ENCODE measurements around the gene TRAF3.

The TRAF3 gene

DNA sequence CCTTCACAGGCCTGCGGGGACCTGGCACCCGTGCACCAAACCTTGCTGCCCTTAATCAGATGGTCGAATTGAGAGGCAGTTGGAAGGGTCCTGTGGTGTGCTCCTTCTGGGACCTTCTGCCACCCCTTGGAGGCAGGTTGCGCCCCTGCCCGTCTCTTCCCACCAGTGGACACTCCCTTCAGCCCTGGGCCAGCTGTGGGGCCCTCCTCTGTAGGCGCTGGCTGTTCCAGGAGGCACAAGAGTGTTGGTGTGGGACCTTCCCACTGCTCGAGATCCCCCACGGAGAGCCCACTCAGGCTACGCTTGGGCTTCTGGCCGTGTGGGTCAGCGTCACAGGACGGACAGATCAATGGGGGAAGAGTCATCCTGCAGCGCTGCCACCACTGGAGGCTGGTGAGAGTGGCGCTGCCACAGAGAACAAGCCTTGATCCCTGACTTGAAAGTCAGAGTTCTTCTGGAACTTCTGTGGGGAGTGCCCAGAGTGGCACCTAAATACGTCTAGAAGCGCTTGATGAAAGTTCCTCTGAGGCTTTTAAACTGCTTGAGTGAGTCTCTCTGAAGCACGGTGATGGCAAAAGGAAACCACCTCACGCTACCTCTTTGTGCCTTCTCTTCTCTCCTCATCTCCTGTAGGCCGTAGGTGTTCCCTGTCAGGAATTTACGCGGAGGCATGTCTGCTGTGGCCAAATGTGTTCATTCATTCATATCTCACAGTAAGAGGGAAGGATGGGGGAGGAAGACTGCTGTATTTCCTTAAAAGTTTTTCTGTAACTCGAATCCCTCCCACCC lies 48.3 kb downstream of the TRAF3 start:
- TF ChIP-seq, protein P1, sequence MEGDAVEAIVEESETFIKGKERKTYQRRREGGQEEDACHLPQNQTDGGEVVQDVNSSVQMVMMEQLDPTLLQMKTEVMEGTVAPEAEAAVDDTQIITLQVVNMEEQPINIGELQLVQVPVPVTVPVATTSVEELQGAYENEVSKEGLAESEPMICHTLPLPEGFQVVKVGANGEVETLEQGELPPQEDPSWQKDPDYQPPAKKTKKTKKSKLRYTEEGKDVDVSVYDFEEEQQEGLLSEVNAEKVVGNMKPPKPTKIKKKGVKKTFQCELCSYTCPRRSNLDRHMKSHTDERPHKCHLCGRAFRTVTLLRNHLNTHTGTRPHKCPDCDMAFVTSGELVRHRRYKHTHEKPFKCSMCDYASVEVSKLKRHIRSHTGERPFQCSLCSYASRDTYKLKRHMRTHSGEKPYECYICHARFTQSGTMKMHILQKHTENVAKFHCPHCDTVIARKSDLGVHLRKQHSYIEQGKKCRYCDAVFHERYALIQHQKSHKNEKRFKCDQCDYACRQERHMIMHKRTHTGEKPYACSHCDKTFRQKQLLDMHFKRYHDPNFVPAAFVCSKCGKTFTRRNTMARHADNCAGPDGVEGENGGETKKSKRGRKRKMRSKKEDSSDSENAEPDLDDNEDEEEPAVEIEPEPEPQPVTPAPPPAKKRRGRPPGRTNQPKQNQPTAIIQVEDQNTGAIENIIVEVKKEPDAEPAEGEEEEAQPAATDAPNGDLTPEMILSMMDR (IDR thresholded peaks at IDR 0.05; ENCODE audit: low read length) = no peak
- TF ChIP-seq EZH2 (IDR thresholded peaks at IDR 0.05; ENCODE audit: borderline replicate concordance, low read length) = no peak
- H3K9me3 ChIP-seq (ENCODE audit: low read length) = no peaks in the 10 kb centered on the region
- no peaks in the 10 kb centered on the region for H3K9me2 ChIP-seq (ENCODE audit: low read depth, low read length)
- no peak overlapping the region for H3K4me3 ChIP-seq (ENCODE audit: low read depth, low read length, poor library complexity, severe bottlenecking)
- peaks cover 28% of the 10 kb centered on the region for H3K4me1 ChIP-seq (ENCODE audit: insufficient read depth, low read length, severe bottlenecking)
- H3K4me2 ChIP-seq (ENCODE audit: low read length) = no peak overlapping the region
- no peak overlapping the region for H2AFZ ChIP-seq (ENCODE audit: low read length)
- H4K20me1 ChIP-seq (ENCODE audit: insufficient read depth, low read length) = no peaks in the 10 kb centered on the region
- peaks cover 39% of the 10 kb centered on the region for H3K79me2 ChIP-seq (ENCODE audit: insufficient read depth, low read length)
- peaks cover under 1% of the 10 kb centered on the region; the same call in 1 of the 2 replicates for H3K36me3 ChIP-seq (ENCODE audit: insufficient read depth, low read length)
- no peaks in the 10 kb centered on the region for H3K27me3 ChIP-seq (ENCODE audit: insufficient read depth, low read length)
- no peak overlapping the region for H3K9ac ChIP-seq (ENCODE audit: low read length)
- H3F3A ChIP-seq (ENCODE audit: insufficient read depth, low read length) = no peaks in the 10 kb centered on the region
- no peak overlapping the region for H3K27ac ChIP-seq (ENCODE audit: low read depth, low read length, poor library complexity, severe bottlenecking)

DNA sequence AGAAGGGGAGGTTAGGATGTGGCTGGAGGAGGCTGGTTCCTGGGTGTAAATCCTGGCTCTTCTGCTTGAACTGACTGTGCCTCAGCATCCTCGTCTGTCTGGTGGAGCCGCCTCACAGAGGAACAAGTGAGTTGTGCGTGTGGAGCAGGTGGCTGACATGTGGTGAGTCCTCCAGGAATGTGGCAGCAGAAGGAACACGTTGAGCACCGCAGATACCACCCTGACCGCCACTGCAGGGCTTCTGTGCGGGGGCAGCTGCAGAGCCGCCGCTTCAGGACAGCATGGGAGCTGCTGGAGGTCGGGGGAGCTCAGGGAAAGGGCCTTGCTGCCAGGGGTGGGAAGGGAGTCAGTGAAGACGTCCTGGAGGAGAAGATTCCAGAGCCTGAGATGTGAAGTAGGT lies 48.9 kb downstream of the TRAF3 start:
- Histone ChIP-seq H3K79me2 (ENCODE audit: insufficient read depth, low read length) (peaks cover 33% of the 10 kb centered on the region), H3K36me3 (ENCODE audit: insufficient read depth, low read length) (0 out of 2 replicates have a peak, but pooled peaks cover 5% of the 10 kb centered on the region), H3F3A (ENCODE audit: insufficient read depth, low read length) (no peaks in the 10 kb centered on the region), H3K27ac (ENCODE audit: low read depth, low read length, poor library complexity, severe bottlenecking) (no peak overlapping the region), H3K9me3 (ENCODE audit: low read length) (no peaks in the 10 kb centered on the region), H3K4me2 (ENCODE audit: low read length) (no peak overlapping the region), H4K20me1 (ENCODE audit: insufficient read depth, low read length) (no peaks in the 10 kb centered on the region), H2AFZ (ENCODE audit: low read length) (no peak overlapping the region), H3K4me3 (ENCODE audit: low read depth, low read length, poor library complexity, severe bottlenecking) (no peak overlapping the region), H3K9ac (ENCODE audit: low read length) (no peak overlapping the region), H3K27me3 (ENCODE audit: insufficient read depth, low read length) (no peaks in the 10 kb centered on the region), H3K9me2 (ENCODE audit: low read depth, low read length) (no peaks in the 10 kb centered on the region), H3K4me1 (ENCODE audit: insufficient read depth, low read length, severe bottlenecking) (peaks cover 21% of the 10 kb centered on the region)
- no peak for TF ChIP-seq EZH2 (IDR thresholded peaks at IDR 0.05; ENCODE audit: borderline replicate concordance, low read length)
- TF ChIP-seq, protein P1 (IDR thresholded peaks at IDR 0.05; ENCODE audit: low read length) = no peak

DNA sequence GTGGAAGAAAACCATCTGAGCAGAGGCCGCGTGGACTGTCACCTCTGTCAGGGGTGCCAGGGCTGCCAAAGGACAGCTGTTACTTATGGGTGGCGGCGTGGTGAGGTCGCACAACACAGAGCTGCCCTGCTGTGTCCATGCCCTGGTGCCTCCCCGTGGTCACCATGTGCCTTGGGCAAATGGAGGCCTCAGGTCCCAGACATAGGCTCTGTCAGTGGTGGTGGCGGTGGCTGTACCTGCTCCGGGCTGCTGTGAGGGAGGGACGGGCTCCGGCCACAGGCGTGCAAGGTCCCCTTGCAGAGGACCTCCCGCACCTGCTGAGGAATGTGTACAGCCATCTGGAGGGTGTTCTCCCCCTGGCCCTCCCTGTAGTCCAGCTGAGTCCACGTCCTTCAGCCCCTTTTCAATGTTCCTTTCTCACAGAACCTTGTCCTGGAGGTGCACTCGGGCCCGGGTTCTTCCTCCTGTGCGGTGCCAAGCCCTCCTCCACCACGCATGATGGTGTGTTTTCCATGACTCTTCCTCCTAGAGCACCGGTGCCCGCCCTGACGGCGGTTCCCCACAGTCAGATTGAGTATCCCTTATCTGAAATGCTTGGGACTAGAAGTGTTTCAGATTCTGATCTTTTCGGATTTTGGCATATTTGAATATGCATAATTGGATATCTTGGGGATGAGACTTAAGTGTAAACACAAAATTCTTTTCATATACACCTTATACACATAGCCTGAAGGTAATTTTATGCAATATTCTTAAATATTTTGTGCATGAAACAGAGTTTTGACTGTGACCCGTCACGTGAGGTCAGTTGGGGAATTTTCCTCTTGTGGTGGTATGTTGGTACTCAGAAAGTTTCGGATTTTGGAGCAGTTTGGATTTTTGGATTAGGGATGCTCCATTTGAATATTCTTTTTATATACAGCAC lies 49.8 kb downstream of the TRAF3 start:
- TF ChIP-seq EZH2 (IDR thresholded peaks at IDR 0.05; ENCODE audit: borderline replicate concordance, low read length) = no peak
- TF ChIP-seq, protein P1 (IDR thresholded peaks at IDR 0.05; ENCODE audit: low read length) = no peak
- Histone ChIP-seq H3K9ac (ENCODE audit: low read length) (no peak overlapping the region), H3K4me1 (ENCODE audit: insufficient read depth, low read length, severe bottlenecking) (peaks cover 16% of the 10 kb centered on the region), H3K4me3 (ENCODE audit: low read depth, low read length, poor library complexity, severe bottlenecking) (no peak overlapping the region), H2AFZ (ENCODE audit: low read length) (no peak overlapping the region), H3K9me3 (ENCODE audit: low read length) (no peaks in the 10 kb centered on the region), H3K9me2 (ENCODE audit: low read depth, low read length) (no peaks in the 10 kb centered on the region), H3K79me2 (ENCODE audit: insufficient read depth, low read length) (peaks cover 26% of the 10 kb centered on the region), H3K36me3 (ENCODE audit: insufficient read depth, low read length) (0 out of 2 replicates have a peak, but pooled peaks cover 5% of the 10 kb centered on the region), H3K27ac (ENCODE audit: low read depth, low read length, poor library complexity, severe bottlenecking) (no peak overlapping the region), H4K20me1 (ENCODE audit: insufficient read depth, low read length) (no peaks in the 10 kb centered on the region), H3F3A (ENCODE audit: insufficient read depth, low read length) (no peaks in the 10 kb centered on the region), H3K27me3 (ENCODE audit: insufficient read depth, low read length) (no peaks in the 10 kb centered on the region), H3K4me2 (ENCODE audit: low read length) (no peak overlapping the region)

Data from OCI-LY1 (cell line).